ENCODE data around the gene ZC3H18.

GRCh38 chr16:88628512-88628974 lies 58.3 kb downstream of the ZC3H18 start:
- TF ChIP-seq EZH2 (IDR thresholded peaks at IDR 0.05; ENCODE audit: low read length, missing control alignments) (no peak), CTCF (conservative IDR thresholded peaks at IDR 0.05 in 1 of 2, IDR thresholded peaks at IDR 0.05 in 1 of 2; ENCODE audit: low read depth in 1 of 2, low read length in 2 of 2) (peak in 1 of 2 donors; percentile 38)
